NCI-H2171 treated with DMSO at 0.1 percent for 48 hours (cell line): ENCODE results near the gene CCDC88C.
"Not testable (repeated sequence)": the region's sequence is repeated elsewhere in the genome, so short reads cannot be mapped to it uniquely, and the experiment has no call there.

Experiments used
- DNase-seq: peaks from one replicate; lab custom pipeline; 2025; lab: John Stamatoyannopoulos, UW

The CCDC88C gene

GRCh38 chr14:91246051-91246852 is 171.4 kb downstream of the CCDC88C start:
- DNase-seq = peak; percentile 78

GRCh38 chr14:91245616-91246015 is 172.0 kb downstream of the CCDC88C start:
- not testable (repeated sequence) for DNase-seq

- no peak for DNase-seq
Measured at GRCh38 chr14:91245029-91245428, 172.6 kb downstream of the CCDC88C start.

DNA sequence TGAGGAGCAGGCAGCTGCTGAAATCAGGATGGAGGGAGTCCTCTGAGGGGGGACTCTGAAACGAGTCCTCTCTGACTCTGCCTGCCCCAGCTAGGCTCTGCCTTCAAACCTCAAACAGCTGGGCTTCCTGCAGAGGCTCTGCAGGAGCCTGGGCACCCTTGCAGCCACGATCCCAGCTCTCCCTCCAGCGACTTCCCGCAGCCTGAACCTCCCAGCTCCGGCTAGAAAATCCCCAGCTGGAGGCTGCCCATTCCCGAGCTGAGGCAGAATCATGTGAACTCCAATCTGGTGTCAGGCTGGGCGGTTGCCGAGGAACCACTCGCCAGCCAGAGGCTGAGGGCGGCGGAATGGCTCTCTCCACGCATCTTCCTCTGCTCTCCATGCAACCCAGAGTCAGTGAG is 173.1 kb downstream of the CCDC88C start, which contains the start of gene GPR68:
TSS of gene GPR68 (minus strand) at position 204 of the 401 bp plus-strand sequence. CDS start 9,654 bp downstream, outside the sequence.
- DNase-seq = peak; percentile 82

GRCh38 chr14:91243074-91243471 is 174.5 kb downstream of the CCDC88C start:
- DNase-seq = no peak

GRCh38 chr14:91242635-91243034 is 175.0 kb downstream of the CCDC88C start:
- DNase-seq = no peak

- no peak for DNase-seq
Measured at GRCh38 chr14:91241863-91242262, 175.8 kb downstream of the CCDC88C start.

- DNase-seq = no peak
Measured at GRCh38 chr14:91238661-91239060, 179.0 kb downstream of the CCDC88C start.

GRCh38 chr14:91238085-91238484 is 179.5 kb downstream of the CCDC88C start:
- DNase-seq = no peak

DNA sequence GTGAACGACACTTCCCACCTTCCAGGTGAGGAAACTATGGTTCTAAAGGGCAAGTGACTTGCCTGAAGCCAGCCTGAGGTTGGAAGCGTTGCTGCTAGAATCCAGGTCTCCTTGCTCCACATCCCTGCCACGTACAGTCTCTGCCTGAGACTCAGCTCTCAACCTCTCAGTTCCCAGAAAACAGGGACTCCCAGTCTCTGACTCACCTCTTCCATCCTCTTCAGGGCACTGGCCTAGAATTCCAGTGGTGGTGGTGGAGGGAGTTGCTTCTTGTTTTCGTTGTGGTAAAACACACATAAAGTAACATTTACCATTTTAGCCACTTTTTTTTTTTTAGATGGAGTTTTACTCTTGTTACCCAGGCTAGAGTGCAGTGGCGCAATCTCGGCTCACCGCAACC is 180.4 kb downstream of the CCDC88C start:
- DNase-seq = no peak

DNA sequence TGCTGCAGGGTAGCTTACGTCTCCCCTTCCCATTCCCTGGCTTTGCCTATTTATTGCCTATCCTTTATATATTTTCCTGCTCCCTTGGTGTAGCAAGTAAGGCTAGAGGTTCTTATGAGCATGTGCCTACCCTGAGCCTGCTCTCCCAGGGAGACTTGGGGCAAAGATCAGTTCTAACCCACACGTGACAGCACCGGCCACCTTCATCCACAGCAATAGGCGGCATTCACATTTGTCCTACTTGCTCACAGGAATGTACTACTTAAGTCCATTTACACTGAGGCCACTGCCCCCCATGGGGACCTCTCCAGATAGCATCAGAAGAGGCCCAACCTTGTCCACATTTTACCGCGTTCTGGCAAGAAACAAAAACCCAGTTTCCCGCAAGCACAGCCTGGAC is 181.8 kb downstream of the CCDC88C start:
- DNase-seq = no peak

DNA sequence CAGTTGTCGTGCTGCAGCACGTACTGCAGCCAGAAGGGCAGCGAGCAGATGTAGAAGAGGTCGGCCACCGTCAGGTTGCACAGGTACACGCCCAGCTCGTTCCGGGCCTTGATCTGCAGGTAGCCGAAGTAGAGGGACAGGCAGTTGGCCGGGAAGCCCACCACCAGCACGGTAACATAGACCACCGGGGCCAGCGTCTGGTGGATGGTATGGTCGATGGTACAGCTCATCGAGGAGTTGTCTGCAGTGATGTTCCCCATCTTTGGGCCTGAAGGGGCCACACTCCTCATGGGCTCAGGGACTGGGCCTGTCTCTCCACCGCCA is 182.9 kb downstream of the CCDC88C start:
- DNase-seq = no peak

GRCh38 chr14:91233936-91234790 is 183.5 kb downstream of the CCDC88C start:
- DNase-seq = no peak

GRCh38 chr14:91232603-91233002 is 185.0 kb downstream of the CCDC88C start:
- no peak for DNase-seq

GRCh38 chr14:91232052-91232451 is 185.6 kb downstream of the CCDC88C start:
- no peak for DNase-seq

- no peak for DNase-seq
Measured at GRCh38 chr14:91231446-91231845, 186.2 kb downstream of the CCDC88C start.

GRCh38 chr14:91230397-91231035 is 187.1 kb downstream of the CCDC88C start:
- DNase-seq = peak; percentile 44

DNA sequence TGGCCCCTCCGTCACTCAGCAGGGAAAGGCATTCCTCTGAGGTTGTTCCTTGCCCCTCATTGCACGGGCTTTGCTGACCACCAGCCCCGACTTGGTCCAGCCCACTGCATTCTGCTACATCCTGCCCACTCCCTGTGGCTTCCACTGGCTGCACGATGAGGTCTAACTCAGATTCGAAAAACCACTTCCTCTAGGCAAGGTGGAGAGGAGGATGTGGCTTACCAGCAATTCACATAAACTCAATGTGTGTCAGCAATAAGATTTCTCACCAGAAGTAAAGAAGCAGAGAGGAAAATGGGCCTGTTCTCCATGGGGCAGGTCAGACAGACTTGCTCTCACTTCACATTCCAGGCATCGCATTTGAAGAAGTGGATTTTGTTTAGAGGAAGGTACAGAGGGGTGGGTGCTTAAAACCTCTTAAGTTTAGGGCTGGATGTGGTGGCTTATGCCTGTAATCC is 187.8 kb downstream of the CCDC88C start:
- DNase-seq = no peak

- no peak for DNase-seq
Measured at GRCh38 chr14:91229005-91229382, 188.6 kb downstream of the CCDC88C start.

GRCh38 chr14:91228112-91229004 is 189.3 kb downstream of the CCDC88C start:
- DNase-seq = no peak

- DNase-seq = no peak
Measured at GRCh38 chr14:91227183-91227628, 190.4 kb downstream of the CCDC88C start.
